Activated naive CD4-positive, alpha-beta T cell treated with anti-CD3 and anti-CD28 coated beads, Interleukin-2, amount 10 ng/mL, durations not matched to agents 5 hours and 36 hours (primary cell): ENCODE data around the gene SLFNL1. TPM values are rescaled to one million over a fixed set of nuclear protein-coding genes. Genes with fewer than 3 reads are reported as not detected.

ENCODE experiments used
- total RNA-seq, 2 experiments: library from RNA; stranded (reverse); gene quantifications; one replicate each; pipeline ENCODE4 v1.2.3, GENCODE V29; 2021

The SLFNL1 gene
- under 1 TPM; 0.20 to 0.29 TPM for total RNA-seq

DNA sequence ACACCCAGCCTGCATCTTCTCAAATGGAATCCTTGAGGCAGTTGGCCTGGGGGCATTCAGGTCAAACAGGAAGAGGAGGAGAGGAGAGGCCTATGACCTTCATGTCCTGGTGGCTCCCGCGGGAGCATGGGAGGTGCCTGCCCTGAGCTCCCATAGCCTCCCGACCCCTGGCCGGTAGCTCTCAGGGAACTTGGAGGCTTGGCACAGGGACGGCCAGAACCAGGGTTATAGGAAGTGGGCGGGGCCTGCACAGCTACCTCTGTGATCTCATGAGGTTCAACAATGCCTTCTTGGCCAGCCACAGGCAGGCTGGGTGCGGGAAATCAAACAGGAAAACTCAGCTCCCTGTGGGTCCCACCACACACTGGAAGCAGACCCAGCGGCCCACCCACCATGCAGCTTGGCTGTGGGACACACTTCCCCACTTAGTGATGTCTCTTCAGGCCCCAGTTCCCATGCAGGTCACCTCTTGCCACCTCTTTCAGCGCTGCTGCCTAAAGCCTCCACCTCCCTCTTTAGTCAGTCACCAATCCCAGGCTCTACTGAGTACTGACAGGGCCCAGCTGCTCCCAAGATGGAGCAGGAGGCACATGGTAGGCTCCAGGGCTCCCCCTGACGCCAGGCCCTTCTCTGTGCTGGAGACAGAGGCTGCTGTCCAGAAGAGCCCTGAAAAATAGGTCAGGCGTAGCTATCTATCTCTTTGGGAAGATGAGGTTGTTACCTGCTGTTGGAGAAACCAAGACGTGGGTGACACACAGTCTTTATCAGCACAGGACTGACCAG lies at the start of gene SLFNL1:
Gene SLFNL1, minus strand, starts transcription at position 200 of the 783 bp plus-strand sequence. CDS start 1,065 bp downstream, outside the sequence.

DNA sequence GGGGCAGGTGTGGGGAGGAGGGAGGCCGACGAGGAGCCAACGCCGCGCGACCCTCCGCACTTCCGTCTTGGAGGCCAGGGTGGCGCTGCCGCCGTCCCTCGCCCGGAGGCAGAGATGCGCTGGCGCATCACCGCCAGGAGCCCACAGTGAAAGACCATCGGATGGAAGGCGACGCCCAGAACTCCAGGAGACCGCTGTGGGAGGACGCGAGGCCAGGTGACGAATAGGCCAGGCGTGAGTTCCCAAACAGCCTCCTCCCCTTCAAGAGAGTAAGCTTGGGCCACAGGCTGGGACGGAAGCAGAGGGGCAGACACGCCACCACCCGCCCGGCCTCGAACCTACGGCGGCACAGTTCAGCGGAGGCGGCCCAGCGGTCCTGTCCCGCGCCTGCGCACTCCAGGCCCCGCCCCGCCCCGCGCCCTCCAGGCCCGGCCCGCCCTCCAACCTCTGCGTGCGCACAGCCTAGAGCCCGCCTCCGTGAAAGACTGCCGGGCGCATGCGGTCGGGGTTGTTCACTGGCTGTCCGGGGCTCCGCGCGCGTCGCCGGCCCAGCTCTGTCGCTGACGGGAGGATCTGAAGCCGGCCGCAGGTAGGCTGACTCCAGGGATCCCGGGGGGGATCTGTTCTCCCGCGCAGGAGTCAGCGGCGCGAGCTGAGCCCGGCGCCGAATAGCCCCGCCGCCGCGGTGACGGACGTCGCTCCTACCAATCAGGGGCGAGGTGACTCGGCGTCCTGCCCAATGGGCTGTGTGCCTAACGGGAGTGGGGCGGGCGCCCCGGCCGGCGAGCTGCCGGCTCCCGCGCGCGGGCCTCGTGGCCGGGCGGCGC lies 42.1 kb downstream of the SLFNL1 start, which contains the start of gene CTPS1:
Gene CTPS1, plus strand, starts transcription at position 456 of the 827 bp plus-strand sequence. CDS start 3,595 bp downstream, outside the sequence.

Other genes starting within 250 kb of the SLFNL1 start
- under 1 TPM; 0.43 to 0.53 TPM for gene KCNQ4, start 237.9 kb downstream of the SLFNL1 start, total RNA-seq
- gene CITED4, start 159.4 kb downstream of the SLFNL1 start, total RNA-seq = 10 to 100 TPM; 12.4 to 13.5 TPM
- 10 to 100 TPM; 42.1 to 42.3 TPM for gene CTPS1, start 42.0 kb downstream of the SLFNL1 start, total RNA-seq
- 10 to 100 TPM; 18.4 to 20.1 TPM for gene SCMH1, start 220.6 kb upstream of the SLFNL1 start, total RNA-seq